GM23338 (cell line): ENCODE data around the gene EGFL8. TPM values are rescaled to one million over a fixed set of nuclear protein-coding genes. Genes with fewer than 3 reads are reported as not detected.

ENCODE experiments used
- ATAC-seq: fragments of 200-7000 bp; cut with Tn5 transposase; 3 replicates; pipeline ENCODE4 v1.9.1; 2020
- DNase-seq: peaks from one replicate; pipeline ENCODE4 v3.0.0-alpha.2; 2015; ENCODE audit warnings: low spot score
- H2AFZ ChIP-seq: fragments of 200-600 bp; sonication (generic); 2 replicates; pipeline ENCODE4 v1.8.0; 2016; ENCODE audit warnings: antibody characterized with exemption, mild to moderate bottlenecking, moderate library complexity
- H3F3A ChIP-seq: fragments of 200-600 bp; sonication (generic); replicated peaks from 2 replicates; pipeline ENCODE4 v1.8.0; 2017; ENCODE audit warnings: antibody characterized with exemption, mixed run types, low read depth
- H3K27ac ChIP-seq: fragments of 200-600 bp; sonication (generic); 2 replicates; pipeline ENCODE4 v1.6.1; 2016; ENCODE audit warnings: low read depth
- H3K27me3 ChIP-seq: fragments of 200-600 bp; sonication (generic); 2 replicates; pipeline ENCODE4 v1.8.0; 2016; ENCODE audit warnings: mild to moderate bottlenecking, mixed run types, moderate library complexity; ENCODE audit not compliant: insufficient read depth
- H3K36me3 ChIP-seq: fragments of 200-600 bp; sonication (generic); 2 replicates; pipeline ENCODE4 v1.8.0; 2016; ENCODE audit warnings: mild to moderate bottlenecking; ENCODE audit not compliant: insufficient read depth
- H3K4me1 ChIP-seq: fragments of 200-600 bp; sonication (generic); 2 replicates; pipeline ENCODE4 v1.8.0; 2016; ENCODE audit warnings: mild to moderate bottlenecking, moderate library complexity; ENCODE audit not compliant: insufficient read depth
- H3K4me2 ChIP-seq: fragments of 200-600 bp; sonication (generic); 2 replicates; pipeline ENCODE4 v1.7.1; 2017; ENCODE audit warnings: mixed run types
- H3K4me3 ChIP-seq: fragments of 200-600 bp; sonication (generic); 2 replicates; pipeline ENCODE4 v1.6.1; 2016; ENCODE audit warnings: mixed run types
- H3K79me2 ChIP-seq: fragments of 200-600 bp; sonication (generic); replicated peaks from 2 replicates; pipeline ENCODE4 v1.8.0; 2017; ENCODE audit warnings: mild to moderate bottlenecking; ENCODE audit not compliant: insufficient read depth
- H3K9me2 ChIP-seq: fragments of 200-600 bp; sonication (generic); 2 replicates; pipeline ENCODE4 v1.8.0; 2017; ENCODE audit not compliant: insufficient read depth
- H4K20me1 ChIP-seq: fragments of 200-600 bp; sonication (generic); replicated peaks from 2 replicates; pipeline ENCODE4 v1.8.0; 2017; ENCODE audit warnings: mild to moderate bottlenecking; ENCODE audit not compliant: insufficient read depth
- H3K27ac Mint-ChIP-seq: 2 replicates; pipeline ENCODE4 v1.8.0; 2020; ENCODE audit warnings: inconsistent platforms, mild to moderate bottlenecking, moderate library complexity, mixed read lengths
- H3K27me3 Mint-ChIP-seq: 3 replicates; pipeline ENCODE4 v1.8.0; 2022; ENCODE audit warnings: low read depth, mild to moderate bottlenecking, moderate library complexity, mixed read lengths, inconsistent platforms; ENCODE audit not compliant: insufficient read depth, poor library complexity
- H3K36me3 Mint-ChIP-seq: 3 replicates; pipeline ENCODE4 v1.8.0; 2021; ENCODE audit warnings: low read depth, mild to moderate bottlenecking, inconsistent platforms, moderate library complexity, mixed read lengths
- H3K4me1 Mint-ChIP-seq: 3 replicates; pipeline ENCODE4 v1.8.0; 2020; ENCODE audit warnings: mild to moderate bottlenecking, inconsistent platforms, mixed read lengths
- H3K4me3 Mint-ChIP-seq: 3 replicates; pipeline ENCODE4 v1.8.0; 2021; ENCODE audit warnings: moderate library complexity, mild to moderate bottlenecking, inconsistent platforms, mixed read lengths
- H3K9me3 Mint-ChIP-seq: 3 replicates; pipeline ENCODE4 v1.8.0; 2020; ENCODE audit warnings: moderate library complexity, mild to moderate bottlenecking, inconsistent platforms, mixed read lengths
- CREB1 ChIP-seq: fragments of 250-450 bp; sonication (Bioruptor Pico); IDR thresholded peaks from 2 replicates; pipeline ENCODE4 v1.5.0; 2020; ENCODE audit warnings: low read depth, mild to moderate bottlenecking, moderate library complexity
- EZH2 ChIP-seq: fragments of 200-600 bp; sonication (generic); IDR thresholded peaks from one replicate; pipeline ENCODE4 v1.8.0; 2017; ENCODE audit warnings: antibody characterized with exemption, mild to moderate bottlenecking, low read depth; ENCODE audit not compliant: unreplicated experiment
- EZH2phosphoT487 ChIP-seq: fragments of 200-600 bp; sonication (generic); IDR thresholded peaks from one replicate; pipeline ENCODE4 v1.8.1; 2018; ENCODE audit warnings: antibody characterized with exemption; ENCODE audit not compliant: unreplicated experiment
- JUNB ChIP-seq: IDR thresholded peaks from one replicate; pipeline ENCODE4 v1.6.1; 2016; ENCODE audit warnings: antibody characterized with exemption; ENCODE audit not compliant: unreplicated experiment
- NANOG ChIP-seq: IDR thresholded peaks from 2 replicates; pipeline ENCODE4 v1.6.1; 2016; ENCODE audit warnings: antibody characterized with exemption, borderline replicate concordance
- POLR2AphosphoS5 ChIP-seq: IDR thresholded peaks from 2 replicates; pipeline ENCODE4 v1.6.1; 2016; ENCODE audit warnings: antibody characterized with exemption, low read depth
- STAT1 ChIP-seq: IDR thresholded peaks from one replicate; pipeline ENCODE4 v1.6.1; 2016; ENCODE audit warnings: antibody characterized with exemption; ENCODE audit not compliant: unreplicated experiment
- ZNF114 ChIP-seq: fragments of 250-450 bp; sonication (Bioruptor Pico); IDR thresholded peaks from 2 replicates; pipeline ENCODE4 v1.5.0; 2020; ENCODE audit warnings: mild to moderate bottlenecking, moderate library complexity
- ZNF331 ChIP-seq: fragments of 250-450 bp; sonication (Bioruptor Pico); IDR thresholded peaks from 2 replicates; pipeline ENCODE4 v1.5.0; 2020; ENCODE audit warnings: low read depth, mild to moderate bottlenecking, moderate library complexity
- polyA plus RNA-seq: library from polyadenylated mRNA; unstranded; fragments of >200 nt; fragmentation: Nextera tagmentation; extraction: Ambion mirVana; gene quantifications from 2 replicates; pipeline ENCODE4 v1.2.1, GENCODE V29; 2016
- total RNA-seq: library from RNA; depleted of rRNA; stranded (reverse); fragments of >200 nt; shearing (Covaris generic); gene quantifications from 2 replicates; pipeline ENCODE4 v1.2.3, GENCODE V29; 2014
- TF ChIP-seq, protein P1 (sequence below): IDR thresholded peaks from one replicate; pipeline ENCODE4 v1.6.1; 2018; ENCODE audit warnings: antibody characterized with exemption; ENCODE audit not compliant: unreplicated experiment
- TF ChIP-seq, protein P2 (sequence below): IDR thresholded peaks from 2 replicates; pipeline ENCODE4 v1.6.1; 2016; ENCODE audit warnings: antibody characterized with exemption
- TF ChIP-seq, protein P3 (sequence below): fragments of 250-450 bp; sonication (Bioruptor Pico); IDR thresholded peaks from 2 replicates; pipeline ENCODE4 v1.5.0; 2020; ENCODE audit warnings: mild to moderate bottlenecking, moderate library complexity
- TF ChIP-seq, protein P4 (sequence below), 2 experiments: fragments of 200-600 bp in 1 of 2; sonication (generic) in 1 of 2; conservative IDR thresholded peaks; 2 replicates each; pipeline versions ENCODE4 v1.5.1 to v1.6.1; 2016 to 2017; ENCODE audit warnings: antibody characterized with exemption in 2 of 2, low read depth in 2 of 2, mild to moderate bottlenecking in 2 of 2, moderate library complexity in 1 of 2

Gene EGFL8
- total and polyA plus RNA-seq, 2 experiments from 2014 or later, result 6.1 to 7.4 TPM

DNA sequence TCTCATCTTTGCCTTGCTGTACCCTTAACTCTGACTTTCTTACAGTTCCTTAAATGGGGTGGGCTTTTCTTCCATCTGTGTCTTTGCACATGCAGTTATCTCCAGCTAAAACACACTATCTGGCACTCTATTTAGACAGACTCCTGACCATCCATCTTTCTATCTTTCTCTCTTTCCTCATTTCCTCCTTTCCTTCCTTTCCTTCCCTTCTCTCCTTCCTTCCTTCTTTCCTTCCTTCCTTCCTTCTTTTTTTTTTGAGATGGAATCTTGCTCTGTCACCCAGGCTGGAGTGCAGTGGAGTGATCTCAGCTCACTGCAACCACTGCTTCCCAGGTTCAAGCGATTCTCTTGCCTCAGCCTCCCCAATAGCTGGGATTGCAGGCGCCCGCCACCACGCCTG lies 51.2 kb downstream of the EGFL8 start:
- no peaks in the 10 kb centered on the region for H3K4me1 ChIP-seq
- no peaks in the 10 kb centered on the region for H4K20me1 ChIP-seq
- H3K4me3 ChIP-seq, result no peak overlapping the region
- H3K27ac ChIP-seq, result no peak overlapping the region
- TF ChIP-seq CREB1 (CRISPR knock-in tag) (no peak), EZH2phosphoT487 (no peak), ZNF114 (CRISPR knock-in tag) (no peak), STAT1 (no peak), NANOG (no peak), ZNF331 (CRISPR knock-in tag) (no peak), EZH2 (no peak), POLR2AphosphoS5 (no peak), JUNB (no peak)
- TF ChIP-seq, protein P1, sequence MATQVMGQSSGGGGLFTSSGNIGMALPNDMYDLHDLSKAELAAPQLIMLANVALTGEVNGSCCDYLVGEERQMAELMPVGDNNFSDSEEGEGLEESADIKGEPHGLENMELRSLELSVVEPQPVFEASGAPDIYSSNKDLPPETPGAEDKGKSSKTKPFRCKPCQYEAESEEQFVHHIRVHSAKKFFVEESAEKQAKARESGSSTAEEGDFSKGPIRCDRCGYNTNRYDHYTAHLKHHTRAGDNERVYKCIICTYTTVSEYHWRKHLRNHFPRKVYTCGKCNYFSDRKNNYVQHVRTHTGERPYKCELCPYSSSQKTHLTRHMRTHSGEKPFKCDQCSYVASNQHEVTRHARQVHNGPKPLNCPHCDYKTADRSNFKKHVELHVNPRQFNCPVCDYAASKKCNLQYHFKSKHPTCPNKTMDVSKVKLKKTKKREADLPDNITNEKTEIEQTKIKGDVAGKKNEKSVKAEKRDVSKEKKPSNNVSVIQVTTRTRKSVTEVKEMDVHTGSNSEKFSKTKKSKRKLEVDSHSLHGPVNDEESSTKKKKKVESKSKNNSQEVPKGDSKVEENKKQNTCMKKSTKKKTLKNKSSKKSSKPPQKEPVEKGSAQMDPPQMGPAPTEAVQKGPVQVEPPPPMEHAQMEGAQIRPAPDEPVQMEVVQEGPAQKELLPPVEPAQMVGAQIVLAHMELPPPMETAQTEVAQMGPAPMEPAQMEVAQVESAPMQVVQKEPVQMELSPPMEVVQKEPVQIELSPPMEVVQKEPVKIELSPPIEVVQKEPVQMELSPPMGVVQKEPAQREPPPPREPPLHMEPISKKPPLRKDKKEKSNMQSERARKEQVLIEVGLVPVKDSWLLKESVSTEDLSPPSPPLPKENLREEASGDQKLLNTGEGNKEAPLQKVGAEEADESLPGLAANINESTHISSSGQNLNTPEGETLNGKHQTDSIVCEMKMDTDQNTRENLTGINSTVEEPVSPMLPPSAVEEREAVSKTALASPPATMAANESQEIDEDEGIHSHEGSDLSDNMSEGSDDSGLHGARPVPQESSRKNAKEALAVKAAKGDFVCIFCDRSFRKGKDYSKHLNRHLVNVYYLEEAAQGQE, result no peak
- TF ChIP-seq, protein P2, sequence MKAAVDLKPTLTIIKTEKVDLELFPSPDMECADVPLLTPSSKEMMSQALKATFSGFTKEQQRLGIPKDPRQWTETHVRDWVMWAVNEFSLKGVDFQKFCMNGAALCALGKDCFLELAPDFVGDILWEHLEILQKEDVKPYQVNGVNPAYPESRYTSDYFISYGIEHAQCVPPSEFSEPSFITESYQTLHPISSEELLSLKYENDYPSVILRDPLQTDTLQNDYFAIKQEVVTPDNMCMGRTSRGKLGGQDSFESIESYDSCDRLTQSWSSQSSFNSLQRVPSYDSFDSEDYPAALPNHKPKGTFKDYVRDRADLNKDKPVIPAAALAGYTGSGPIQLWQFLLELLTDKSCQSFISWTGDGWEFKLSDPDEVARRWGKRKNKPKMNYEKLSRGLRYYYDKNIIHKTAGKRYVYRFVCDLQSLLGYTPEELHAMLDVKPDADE, result no peak
- TF ChIP-seq, protein P3, sequence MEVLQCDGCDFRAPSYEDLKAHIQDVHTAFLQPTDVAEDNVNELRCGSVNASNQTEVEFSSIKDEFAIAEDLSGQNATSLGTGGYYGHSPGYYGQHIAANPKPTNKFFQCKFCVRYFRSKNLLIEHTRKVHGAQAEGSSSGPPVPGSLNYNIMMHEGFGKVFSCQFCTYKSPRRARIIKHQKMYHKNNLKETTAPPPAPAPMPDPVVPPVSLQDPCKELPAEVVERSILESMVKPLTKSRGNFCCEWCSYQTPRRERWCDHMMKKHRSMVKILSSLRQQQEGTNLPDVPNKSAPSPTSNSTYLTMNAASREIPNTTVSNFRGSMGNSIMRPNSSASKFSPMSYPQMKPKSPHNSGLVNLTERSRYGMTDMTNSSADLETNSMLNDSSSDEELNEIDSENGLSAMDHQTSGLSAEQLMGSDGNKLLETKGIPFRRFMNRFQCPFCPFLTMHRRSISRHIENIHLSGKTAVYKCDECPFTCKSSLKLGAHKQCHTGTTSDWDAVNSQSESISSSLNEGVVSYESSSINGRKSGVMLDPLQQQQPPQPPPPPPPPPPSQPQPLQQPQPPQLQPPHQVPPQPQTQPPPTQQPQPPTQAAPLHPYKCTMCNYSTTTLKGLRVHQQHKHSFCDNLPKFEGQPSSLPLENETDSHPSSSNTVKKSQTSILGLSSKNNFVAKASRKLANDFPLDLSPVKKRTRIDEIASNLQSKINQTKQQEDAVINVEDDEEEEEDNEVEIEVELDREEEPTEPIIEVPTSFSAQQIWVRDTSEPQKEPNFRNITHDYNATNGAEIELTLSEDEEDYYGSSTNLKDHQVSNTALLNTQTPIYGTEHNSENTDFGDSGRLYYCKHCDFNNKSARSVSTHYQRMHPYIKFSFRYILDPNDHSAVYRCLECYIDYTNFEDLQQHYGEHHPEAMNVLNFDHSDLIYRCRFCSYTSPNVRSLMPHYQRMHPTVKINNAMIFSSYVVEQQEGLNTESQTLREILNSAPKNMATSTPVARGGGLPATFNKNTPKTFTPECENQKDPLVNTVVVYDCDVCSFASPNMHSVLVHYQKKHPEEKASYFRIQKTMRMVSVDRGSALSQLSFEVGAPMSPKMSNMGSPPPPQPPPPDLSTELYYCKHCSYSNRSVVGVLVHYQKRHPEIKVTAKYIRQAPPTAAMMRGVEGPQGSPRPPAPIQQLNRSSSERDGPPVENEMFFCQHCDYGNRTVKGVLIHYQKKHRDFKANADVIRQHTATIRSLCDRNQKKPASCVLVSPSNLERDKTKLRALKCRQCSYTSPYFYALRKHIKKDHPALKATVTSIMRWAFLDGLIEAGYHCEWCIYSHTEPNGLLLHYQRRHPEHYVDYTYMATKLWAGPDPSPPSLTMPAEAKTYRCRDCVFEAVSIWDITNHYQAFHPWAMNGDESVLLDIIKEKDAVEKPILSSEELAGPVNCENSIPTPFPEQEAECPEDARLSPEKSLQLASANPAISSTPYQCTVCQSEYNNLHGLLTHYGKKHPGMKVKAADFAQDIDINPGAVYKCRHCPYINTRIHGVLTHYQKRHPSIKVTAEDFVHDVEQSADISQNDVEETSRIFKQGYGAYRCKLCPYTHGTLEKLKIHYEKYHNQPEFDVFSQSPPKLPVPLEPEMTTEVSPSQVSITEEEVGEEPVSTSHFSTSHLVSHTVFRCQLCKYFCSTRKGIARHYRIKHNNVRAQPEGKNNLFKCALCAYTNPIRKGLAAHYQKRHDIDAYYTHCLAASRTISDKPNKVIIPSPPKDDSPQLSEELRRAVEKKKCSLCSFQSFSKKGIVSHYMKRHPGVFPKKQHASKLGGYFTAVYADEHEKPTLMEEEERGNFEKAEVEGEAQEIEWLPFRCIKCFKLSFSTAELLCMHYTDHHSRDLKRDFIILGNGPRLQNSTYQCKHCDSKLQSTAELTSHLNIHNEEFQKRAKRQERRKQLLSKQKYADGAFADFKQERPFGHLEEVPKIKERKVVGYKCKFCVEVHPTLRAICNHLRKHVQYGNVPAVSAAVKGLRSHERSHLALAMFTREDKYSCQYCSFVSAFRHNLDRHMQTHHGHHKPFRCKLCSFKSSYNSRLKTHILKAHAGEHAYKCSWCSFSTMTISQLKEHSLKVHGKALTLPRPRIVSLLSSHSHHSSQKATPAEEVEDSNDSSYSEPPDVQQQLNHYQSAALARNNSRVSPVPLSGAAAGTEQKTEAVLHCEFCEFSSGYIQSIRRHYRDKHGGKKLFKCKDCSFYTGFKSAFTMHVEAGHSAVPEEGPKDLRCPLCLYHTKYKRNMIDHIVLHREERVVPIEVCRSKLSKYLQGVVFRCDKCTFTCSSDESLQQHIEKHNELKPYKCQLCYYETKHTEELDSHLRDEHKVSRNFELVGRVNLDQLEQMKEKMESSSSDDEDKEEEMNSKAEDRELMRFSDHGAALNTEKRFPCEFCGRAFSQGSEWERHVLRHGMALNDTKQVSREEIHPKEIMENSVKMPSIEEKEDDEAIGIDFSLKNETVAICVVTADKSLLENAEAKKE (CRISPR knock-in tag), result no peak
- TF ChIP-seq, protein P4, sequence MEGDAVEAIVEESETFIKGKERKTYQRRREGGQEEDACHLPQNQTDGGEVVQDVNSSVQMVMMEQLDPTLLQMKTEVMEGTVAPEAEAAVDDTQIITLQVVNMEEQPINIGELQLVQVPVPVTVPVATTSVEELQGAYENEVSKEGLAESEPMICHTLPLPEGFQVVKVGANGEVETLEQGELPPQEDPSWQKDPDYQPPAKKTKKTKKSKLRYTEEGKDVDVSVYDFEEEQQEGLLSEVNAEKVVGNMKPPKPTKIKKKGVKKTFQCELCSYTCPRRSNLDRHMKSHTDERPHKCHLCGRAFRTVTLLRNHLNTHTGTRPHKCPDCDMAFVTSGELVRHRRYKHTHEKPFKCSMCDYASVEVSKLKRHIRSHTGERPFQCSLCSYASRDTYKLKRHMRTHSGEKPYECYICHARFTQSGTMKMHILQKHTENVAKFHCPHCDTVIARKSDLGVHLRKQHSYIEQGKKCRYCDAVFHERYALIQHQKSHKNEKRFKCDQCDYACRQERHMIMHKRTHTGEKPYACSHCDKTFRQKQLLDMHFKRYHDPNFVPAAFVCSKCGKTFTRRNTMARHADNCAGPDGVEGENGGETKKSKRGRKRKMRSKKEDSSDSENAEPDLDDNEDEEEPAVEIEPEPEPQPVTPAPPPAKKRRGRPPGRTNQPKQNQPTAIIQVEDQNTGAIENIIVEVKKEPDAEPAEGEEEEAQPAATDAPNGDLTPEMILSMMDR (conservative IDR thresholded peaks at IDR 0.05; ENCODE audit: low read depth in 2 of 2), result no peak
- Mint-ChIP-seq H3K27me3 (peaks cover 6% of the 10 kb centered on the region), H3K9me3 (no peaks in the 10 kb centered on the region; the same call in 2 of the 3 replicates), H3K27ac (no peak overlapping the region), H3K36me3 (no peaks in the 10 kb centered on the region), H3K4me1 (no peaks in the 10 kb centered on the region), H3K4me3 (no peak overlapping the region)
- H3K9me2 ChIP-seq, result 0 out of 2 replicates have a peak, but pooled peaks cover 3% of the 10 kb centered on the region
- DNase-seq (no peak), ATAC-seq (no peak)
- no peak overlapping the region for H3K4me2 ChIP-seq
- H3K79me2 ChIP-seq, result no peaks in the 10 kb centered on the region
- no peaks in the 10 kb centered on the region for H3F3A ChIP-seq
- no peak overlapping the region for H2AFZ ChIP-seq
- no peaks in the 10 kb centered on the region for H3K27me3 ChIP-seq
- H3K36me3 ChIP-seq, result no peaks in the 10 kb centered on the region
